NCI-H1694 (cell line): ENCODE data around the gene SCNN1A.

Experiments
- DNase-seq: peaks from one replicate; lab custom pipeline; 2025; lab: John Stamatoyannopoulos, UW

The SCNN1A gene

DNA sequence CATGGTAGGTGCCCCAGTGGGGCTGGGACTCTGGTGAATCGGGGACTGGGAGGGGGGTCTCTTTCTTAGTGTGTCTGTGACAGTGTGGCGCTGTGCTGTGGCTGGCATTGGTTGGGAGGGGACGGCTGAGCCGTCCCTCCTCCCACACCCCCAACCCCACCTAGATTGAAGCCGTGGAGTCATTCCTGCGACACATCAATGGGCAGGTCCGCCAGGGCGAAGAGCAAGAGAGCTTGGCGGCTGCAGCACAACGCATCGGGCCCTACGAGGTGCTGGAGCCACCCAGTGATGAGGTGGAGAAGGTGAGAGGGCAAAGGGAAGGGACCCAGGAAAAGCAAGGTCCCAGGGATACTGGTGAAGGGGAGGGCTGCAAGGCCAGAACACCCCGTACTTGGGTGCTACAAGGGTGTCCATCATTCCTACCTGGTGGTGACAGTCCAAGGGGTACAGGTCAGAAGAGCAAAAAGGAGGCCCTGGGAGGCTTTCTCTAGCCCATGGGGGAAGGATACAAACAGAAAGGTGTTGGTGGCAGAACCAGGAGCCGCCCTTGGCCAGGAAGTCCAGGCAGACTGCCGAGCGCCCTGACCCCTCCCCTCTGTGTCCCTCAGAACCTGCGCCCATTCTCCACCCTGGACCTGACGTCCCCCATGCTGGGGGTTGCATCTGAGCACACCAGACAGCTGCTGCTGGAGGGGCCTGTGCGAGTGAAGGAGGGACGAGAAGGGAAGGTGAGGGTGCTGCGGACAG, 57.5 kb downstream of the SCNN1A start:
- DNase-seq = no peak

DNA sequence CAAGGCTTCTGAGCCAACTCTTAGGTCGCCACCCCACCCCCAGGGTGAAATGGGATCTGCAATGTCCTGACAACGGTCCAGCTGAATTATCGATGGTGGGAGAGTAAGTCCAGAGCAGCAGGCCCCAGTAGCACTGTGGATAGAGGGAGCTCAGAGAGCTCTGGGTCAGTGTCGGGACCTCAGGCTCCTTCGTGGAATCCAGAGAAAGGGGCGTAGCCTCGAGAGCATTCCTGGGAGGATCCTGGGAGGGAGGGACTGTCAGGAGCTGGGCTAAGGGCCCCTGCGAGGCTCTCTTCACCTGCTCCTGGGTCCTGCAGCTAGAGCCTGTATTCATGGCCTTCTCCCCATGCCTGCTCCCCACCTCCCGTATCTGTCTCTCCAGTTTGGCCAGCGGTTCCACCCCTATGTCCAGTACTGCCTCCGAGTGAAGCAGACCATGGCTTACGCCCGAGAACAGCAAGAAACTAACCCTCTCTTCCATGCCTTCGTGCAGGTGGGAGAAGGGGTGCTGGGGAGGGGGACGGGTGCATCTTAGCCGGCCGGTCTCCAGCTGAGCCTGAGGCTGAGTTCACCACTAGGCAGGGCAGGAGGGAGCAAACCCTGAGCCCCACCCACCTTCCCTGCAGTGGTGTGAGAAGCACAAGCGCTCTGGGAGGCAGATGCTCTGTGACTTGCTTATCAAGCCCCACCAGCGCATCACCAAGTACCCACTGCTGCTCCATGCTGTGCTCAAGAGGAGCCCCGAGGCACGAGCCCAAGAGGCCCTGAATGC, 58.3 kb downstream of the SCNN1A start:
- DNase-seq = no peak

DNA sequence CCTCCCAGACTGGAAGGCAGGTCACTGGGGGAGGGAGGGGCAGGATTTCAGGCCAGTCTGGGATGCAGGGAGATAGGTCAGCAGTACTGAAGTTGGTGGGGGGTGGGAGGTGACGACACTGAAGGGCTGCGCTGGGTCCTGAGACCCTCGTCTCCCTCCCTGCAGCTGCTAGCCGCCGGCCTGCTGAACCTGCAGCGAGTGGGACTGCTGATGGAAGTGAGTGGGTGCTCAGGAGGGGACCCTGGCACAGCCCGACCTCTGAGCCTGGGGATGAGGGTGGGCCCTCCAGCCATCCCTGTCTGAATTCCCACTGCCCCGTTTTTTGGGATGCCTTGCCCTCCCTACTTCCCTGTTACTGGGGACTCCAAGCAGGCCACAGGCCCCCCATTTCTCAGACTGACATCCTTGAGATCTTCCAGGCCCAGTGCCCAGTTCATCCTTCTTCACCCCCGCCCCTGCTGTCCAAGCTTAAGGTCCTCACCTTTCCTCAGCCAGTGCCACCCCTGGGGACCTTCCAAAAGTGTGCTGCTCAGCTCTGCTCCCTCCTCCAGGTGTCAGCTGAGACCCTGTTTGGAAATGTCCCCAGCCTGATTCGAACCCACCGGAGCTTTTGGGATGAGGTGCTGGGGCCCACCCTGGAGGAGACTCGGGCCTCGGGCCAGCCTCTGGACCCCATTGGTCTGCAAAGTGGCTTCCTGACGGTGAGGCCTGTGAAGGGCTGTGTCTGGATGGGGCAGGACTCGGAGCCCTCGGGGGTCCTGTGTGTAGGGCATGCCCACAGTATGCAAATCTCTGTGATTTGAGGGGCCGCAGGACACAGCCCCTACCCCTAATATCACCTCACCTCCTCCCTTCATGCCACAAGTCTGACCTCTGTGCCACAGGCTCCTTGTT, 59.4 kb downstream of the SCNN1A start:
- no peak for DNase-seq

DNA sequence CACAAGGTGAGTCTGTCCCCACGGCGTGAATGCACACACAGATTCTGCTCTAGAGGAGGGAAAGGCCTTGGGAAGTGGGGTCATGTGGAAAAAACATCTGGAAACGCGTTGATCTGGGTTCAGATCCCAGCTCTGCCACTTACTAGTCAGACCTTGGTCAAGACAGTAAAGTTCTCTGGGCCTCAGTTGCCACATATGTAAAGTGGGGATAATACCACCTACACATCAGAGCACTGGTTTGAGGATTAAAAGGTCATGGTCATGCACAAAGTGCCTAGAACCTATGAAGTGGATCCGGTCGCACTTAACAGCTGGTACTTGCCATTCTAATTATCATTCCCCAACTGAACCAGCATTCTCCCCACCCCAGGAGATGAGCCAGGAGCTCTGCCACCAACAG, 60.2 kb downstream of the SCNN1A start:
- DNase-seq = no peak

DNA sequence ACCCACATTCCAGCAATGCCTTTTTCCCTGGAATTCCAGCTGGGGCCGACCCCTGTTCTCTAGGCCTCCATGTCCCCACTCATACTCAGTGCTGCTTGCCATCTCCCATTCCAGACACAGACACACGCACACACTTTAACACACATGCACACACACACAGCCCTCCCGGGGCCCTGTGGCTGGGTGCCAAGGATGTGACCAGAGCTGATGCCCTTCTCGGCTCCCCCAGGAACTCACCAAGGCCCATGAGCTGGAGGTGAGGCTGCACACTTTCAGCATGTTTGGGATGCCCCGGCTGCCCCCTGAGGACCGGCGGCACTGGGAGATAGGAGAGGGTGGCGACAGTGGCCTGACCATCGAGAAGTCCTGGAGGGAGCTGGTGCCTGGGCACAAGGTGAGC, 60.6 kb downstream of the SCNN1A start:
- DNase-seq = no peak

DNA sequence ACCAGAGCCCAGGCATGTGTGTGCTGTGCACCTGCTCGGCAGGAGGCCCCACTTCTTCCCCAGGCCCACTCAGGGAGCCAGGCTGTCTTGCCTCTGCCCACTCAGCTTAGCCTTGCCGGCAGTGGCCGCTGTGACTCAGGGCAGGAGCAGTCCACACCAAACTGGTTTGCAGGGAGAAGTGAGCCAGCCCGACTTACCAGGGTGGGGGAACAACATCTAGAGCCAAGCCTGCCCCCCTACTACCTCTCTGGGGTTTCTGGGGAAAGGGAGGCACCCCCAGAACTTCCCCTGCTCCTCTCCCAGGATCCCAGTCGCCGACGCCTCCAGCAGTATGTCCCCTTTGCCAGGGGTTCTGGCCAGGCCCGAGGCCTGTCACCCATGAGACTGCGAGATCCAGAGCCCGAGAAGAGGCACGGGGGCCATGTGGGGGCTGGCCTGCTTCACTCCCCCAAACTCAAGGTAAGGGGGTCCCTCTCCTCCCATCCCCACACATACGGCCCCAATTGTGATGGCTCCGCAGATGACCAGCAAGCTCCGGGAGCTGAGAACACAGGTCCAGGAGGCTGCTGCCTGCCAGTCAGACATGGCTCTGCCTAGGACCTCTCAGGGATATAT, 61.9 kb downstream of the SCNN1A start:
- DNase-seq = no peak

DNA sequence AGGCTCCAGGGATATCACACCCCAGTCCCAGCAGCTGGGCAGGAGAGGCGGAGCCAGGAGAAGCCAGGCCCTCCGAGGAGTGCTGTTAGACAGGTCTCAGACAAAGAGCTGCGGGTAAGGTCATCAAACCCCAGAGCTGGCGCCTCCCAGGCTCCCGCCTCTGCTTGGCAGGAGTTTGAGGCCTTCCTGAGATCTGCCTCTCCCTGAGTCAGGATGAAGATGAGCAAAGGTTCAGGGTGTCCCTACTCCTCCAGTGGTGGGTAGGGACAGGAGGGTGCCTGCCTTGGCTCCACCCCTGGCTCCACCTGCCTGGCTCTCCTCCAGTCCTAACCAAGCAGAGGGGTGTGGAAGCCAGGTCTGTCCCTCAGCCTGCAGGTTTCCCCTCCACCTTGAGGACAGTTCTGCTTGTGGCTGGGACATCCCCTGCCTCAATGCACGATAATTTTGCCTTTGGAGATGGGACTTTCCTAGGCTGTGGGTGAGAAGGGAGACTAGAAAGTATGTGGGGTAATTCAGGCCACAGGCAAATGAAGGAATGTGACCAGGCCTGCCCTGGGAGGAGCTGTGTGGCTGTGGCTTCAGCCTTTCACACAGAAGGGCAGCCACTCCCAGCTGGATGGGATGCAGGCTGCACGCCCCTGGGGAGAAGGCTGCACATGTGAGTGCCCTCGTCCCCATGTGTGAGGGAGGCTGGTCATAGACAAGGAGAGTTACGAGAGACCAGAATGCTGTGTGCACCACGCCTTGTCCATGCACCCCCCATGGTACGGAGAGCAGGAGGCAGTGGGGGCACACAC, 62.6 kb downstream of the SCNN1A start:
- DNase-seq = no peak

DNA sequence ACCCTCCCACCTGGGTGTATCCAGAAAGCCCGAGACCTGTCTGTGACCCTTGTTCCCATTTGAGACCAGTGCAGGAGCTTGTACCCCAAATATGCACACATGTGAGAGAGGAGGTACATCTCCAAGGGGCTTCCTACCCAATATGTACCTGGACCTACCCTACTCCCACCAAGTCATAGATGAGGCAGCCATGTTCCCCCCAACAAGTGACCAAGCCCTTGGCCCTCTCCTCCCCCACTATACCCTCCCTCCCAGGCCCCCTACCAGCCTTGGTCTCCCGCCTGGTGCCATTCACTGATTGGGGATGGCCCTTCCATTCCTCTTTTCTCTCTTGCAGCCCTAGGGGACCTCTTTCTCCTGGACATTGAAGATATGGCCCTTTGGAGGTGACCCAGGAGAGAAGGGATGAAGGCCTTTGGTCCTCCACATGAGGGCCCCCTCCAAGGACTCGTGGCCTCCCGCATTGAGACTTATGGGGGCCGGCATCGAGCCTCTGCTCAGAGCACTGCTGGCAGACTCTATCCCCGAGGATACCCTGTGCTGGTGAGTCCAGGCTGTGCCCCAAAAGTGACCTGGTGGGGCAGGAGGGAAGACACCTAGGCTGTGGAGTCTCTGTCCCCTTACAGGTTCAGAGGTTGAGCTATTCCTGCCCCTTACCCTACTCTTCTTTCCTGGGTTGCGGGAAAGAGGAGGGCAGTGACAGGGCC, 63.4 kb downstream of the SCNN1A start:
- DNase-seq = no peak

DNA sequence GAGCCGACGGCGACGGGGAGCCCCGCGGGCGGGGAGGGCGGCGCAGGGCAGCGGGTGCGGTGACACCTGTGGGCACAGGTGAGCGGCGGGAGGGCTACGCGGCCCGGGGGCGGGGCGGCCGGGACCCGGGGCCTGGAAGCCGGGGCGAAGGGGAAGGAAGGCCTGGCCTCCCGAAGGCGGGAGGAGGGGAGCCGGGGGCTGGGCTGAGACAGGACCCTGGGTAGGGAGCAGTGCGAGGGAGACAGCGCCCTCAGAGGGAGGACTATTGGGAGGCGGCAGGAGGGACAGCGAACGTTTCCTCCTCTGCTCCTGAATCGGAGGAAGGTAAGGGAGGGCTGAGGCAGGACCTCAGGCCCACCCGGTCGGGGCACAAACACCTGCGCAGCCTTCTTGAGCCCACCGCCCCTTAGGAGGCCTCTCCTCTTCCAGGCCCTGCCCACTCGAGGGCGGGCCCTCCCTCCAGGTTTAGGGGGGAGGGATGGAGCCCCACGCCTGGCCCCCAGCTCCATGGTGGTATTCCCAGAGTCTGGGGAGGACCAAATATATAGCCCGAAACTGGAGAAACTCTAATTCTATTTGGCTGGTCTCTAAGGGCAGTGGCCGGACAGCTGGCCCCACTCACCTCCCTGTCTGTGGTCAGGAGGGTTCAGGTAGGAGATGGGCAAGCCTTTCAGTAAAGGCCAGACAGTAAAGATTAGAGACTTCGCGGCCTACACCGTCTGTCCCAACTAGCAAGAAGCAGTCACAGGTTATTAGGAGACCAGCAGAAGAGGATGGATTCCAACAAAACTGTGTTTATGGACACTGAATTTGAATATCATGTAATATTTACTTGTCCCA, 64.4 kb downstream of the SCNN1A start:
- no peak for DNase-seq

DNA sequence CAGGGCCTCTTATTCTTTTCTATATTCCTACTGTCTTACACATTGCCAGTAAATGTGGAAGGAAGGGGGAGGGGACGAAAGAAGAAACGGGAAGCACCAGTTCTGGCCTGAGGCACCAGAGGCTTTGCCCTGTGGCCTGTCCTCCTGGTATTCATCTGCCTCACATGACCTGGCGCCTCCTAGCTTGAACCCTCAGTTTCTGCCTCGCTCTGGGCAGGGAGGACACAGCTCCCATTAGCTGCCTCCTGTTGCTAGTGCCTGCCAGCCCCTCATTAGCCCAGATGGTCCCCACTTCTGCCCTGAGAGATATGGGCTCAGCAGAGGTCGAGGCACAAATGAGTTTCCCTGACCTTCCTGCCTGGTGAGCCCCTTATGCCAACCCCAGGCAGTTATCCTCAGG, 67.8 kb downstream of the SCNN1A start:
- DNase-seq = no peak

DNA sequence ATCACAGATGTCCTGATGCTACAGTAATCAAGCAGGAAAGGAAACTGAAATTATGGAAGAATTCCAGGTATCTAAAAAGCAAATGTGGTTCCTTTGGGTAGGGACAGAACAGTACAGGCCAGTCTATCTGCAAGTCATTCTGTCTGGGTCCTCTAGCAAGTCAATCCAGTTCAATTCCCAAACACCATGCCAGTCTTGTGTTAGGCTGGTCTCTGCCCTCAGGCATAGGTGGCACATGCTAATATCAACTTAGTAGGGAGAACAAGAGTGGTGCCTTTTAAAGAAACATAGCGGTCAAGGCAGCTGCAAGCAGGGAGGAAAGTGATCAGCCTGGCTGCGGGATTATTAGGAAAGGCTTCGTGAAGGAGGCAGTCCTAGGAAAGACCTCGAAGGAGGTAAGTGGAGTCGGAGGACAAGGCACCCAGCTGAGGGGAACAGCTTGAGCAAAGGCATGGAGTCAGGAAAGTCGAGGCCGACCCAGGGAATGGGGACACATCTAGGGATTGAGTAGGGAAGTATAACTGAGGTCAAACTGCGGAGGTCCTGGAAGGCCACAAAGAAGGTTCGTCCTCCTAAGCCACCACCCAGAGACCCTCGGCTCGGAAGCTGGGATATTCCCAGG, 68.7 kb downstream of the SCNN1A start:
- DNase-seq = no peak

DNA sequence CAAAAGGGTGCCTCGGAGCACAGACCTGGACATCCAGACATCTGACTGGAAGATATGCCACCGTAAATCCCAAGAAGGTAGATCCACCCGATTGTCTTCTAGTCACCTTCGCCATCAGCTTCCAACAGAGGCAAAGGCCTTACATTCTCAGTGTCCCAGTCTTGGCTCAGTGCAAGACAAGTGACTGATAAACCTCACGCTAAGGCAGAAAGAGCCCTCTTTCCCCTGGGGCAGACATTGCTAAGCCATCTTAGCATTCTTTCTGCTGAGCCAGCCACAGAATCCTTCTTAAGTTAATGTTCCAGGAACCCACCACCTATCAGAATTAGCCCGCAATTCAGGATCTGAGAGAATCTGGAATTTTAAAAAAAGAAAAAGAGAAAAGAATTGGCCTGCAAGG, 69.2 kb downstream of the SCNN1A start:
- no peak for DNase-seq

DNA sequence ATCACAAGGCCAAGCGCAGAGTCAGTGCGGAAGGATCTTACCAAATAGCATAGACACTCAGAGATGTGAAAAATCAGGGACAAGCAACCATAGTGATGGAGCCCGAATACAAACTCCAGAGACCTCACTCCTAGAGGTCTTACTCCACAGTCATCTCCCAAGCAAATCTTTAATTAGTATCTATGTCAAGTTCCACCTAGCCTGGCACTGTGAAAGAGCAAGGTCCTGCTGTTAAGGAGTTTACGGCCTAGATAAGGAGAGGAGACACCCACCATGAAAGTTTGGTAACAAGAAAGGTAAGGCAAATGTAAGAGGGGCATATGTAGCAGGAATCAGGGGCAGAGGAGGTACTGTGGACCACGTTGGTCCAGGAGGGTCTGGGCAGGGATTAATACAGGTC, 72.3 kb downstream of the SCNN1A start:
- DNase-seq = no peak

DNA sequence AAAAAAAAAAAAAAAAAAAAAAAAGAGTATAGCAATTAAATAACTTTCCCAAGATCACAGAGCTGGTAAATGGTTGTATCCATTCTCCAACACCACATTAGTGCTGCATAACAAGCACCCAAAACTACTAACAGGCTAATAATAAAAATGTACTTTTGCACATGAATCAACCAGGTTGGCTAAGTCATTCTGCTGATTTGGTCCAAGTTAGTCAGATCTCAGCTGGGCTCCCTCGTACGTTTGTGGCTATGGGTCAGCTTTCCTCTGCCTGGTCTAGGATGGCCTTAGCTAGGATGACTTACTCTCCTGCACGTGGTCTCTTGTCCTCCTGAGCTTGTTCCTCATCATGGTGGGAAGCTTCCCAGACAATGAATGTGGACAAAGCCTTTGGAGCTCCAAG, 72.7 kb downstream of the SCNN1A start:
- no peak for DNase-seq

DNA sequence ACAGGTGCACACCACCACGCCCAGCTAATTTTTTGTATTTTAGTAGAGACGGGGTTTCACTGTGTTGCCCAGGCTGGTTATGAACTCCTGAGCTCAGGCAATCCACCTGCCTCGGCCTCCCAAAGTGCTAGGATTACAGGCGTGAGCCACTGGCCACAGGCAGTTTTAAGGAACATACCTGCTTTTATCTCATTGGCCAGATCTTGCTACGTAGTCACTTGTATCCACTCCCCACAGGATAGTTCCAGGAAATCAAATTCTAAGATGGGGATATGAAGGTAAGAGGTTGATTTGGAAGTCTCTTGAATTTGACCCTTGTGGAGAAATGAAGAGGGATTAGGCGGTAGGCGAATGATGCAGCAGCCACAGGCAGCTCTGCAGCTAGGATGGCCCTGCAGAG, 73.6 kb downstream of the SCNN1A start:
- DNase-seq = no peak

DNA sequence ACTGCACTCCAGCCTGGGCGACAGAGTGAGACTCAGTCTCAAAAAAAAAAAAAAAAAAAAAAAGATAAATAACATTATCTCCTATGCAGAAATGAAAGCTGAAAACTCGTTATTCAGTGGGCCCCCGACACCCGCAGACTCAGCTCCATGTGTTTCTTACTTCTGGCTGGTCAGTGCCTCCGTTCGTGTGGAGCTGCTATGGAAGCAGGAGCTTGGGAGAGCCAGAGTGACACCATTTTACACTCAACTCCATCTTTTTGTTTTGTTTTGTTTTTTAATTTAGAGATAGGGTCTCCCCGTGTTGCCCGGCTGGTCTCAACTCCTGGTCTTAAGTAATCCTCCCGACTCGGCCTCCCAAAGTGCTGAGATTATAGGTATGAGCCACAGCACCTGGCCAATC, 78.2 kb downstream of the SCNN1A start:
- DNase-seq = no peak
